ENCODE measurements around the gene TNFAIP3.
"Not testable (repeated sequence)": the region's sequence is repeated elsewhere in the genome, so short reads cannot be mapped to it uniquely, and the experiment has no call there.

- not testable (repeated sequence) for TF ChIP-seq POLR2A, CTCF (IDR thresholded peaks at IDR 0.05)
These were observed 22.3 kb upstream of the TNFAIP3 start for GRCh38 chr6:137844773-137845172.

Data from thyroid gland (tissue), 4 donors.